NCI-H748 (cell line): ENCODE data around the gene BIRC6.
"Not testable (repeated sequence)": the region's sequence is repeated elsewhere in the genome, so short reads cannot be mapped to it uniquely, and the experiment has no call there.

ENCODE experiments used
- DNase-seq: peaks from one replicate; lab custom pipeline; 2025; ENCODE audit not compliant: unreplicated experiment; lab: John Stamatoyannopoulos, UW

Gene BIRC6

DNA sequence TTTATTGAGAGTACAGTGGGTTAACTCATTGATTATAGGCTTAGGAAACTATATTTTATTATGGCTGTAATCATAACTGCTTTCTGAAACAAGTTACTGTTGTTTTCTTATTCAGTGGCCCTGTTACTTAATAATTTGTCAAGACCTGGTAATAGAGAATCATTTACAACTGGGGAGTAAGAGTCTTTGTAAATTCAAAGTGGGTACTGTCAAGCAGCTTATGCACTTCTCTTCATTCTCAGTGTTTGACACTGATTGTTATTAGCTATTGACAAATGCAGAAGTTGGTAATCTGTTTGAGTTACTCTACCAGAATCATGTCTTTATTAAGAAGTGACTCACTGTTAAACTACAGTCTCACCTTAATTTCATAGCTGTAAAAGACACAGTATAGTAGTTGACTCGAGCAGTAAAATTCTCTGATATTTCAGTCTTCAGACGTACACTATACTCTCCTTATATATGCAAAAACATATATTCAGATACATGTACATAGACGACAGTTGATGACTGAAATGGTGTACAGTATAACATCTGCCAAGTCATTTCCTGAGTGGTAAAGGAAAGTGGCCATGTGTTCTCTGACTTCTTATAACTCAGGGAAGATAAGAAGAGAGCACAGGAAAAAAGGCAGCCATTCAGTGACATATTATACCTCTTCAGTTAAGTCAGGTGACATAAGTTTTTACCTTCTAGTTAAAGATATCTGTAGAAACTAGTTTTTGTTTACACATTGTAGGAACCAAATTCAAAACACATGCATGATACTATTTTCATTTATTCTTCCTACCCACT lies 235.0 kb downstream of the BIRC6 start:
- DNase-seq = no peak

GRCh38 chr2:32594573-32594972 lies 237.8 kb downstream of the BIRC6 start:
- no peak for DNase-seq

DNA sequence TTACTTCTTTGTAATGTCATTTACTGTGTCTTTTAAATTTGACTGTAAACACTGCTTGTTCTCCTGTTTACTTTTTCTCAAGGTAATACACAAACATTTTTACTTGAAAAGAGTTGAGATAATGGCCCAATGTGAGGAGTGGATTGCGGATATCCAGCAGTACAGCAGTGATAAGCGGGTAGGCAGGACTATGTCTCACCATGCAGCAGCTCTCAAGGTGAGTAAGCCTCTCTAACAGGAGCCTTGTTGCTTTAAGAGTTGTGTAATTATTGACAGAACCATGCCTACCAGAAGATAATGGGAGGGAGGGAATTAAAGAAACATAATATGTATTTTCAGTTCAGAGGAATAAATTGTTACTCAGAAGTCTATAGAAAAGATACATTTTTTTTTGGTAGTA lies 254.5 kb downstream of the BIRC6 start:
- DNase-seq = no peak

DNA sequence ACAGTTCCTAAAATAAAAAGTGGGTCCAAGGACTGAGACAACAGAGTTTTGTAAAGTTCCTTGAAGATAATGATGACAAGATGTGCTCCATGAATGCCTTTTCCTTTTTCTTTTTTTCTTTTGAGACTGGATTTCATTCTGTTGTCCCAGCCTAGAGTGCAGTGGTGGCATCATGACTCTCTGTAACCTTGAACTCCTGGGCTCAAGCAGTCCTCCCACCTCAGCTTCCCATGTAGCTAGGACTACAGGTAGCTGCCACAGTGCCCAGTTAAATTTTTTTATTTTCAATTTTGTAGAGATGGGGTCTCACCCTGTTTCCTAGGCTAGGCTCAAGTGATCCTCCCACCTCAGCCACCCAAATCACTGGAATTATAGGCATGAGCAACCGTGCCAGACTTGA lies 254.9 kb downstream of the BIRC6 start:
- no peak for DNase-seq

- DNase-seq = no peak
Observed at GRCh38 chr2:32614084-32614483, 257.3 kb downstream of the BIRC6 start.

- DNase-seq = no peak
Observed at GRCh38 chr2:32617599-32618189, 260.9 kb downstream of the BIRC6 start.

- no peak for DNase-seq
Observed at GRCh38 chr2:32622570-32623310, 265.9 kb downstream of the BIRC6 start.

- DNase-seq = no peak
Observed at GRCh38 chr2:32623311-32623706, 266.5 kb downstream of the BIRC6 start.

- no peak for DNase-seq
Observed at GRCh38 chr2:32624812-32625211, 268.0 kb downstream of the BIRC6 start.

- no peak for DNase-seq
Observed at GRCh38 chr2:32626639-32627221, 269.9 kb downstream of the BIRC6 start.

DNA sequence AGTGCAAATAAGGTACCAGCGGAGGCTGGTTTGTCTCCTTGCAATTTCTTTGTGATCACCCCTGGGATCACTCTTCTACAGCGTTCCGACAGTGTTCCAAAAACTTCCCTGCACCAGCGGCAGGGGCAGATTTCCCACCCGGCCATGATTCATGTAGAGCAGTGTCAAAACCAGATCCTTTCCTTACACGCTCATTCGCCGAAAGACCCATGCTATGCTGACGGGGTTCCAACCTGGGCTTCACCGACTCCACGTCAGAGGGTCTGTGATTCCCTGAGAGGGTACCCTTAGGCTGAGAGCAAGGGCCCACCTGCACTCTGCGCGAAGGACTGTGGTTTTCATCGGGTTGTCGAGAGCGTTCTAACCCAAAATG lies 270.6 kb downstream of the BIRC6 start:
- DNase-seq = peak; percentile 56

DNA sequence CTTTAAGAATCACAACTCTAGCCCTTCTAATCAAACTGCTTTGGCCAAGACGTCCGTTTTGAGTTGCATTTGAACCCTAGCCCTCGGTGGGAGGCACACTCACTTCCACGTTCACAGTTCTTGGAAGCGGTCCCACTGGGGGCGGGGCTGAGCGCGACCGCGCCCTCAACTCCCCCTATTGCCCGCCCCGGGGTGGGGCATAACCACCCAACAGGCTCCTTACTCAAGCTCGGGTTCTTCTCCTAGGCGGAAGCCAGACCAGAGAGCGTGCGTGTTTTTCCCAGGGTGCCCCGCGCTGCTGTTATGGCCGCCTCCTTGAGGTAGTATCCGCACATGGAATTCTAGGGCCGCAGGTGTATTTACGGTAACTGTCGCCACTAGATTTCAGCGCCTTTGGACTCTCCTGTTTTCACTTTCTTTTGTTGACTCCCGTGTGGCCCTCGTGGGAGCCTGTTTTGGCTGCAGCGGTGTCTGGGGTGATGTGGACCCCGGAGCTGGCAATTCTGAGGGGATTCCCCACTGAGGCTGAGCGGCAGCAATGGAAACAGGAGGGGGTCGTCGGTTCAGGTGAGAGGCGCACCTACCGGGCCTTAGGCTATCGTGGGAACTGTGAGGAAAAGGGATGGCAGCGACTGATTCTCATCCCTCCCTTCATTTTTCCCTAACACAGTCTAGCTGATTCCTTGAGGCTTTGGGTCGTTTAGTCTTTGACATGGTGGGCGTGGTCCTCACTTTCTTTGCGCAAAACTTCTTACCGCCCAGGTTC lies 271.2 kb downstream of the BIRC6 start, which contains the start of gene TTC27:
Gene TTC27, plus strand, starts transcription at position 237 of the 766 bp plus-strand sequence. Its CDS starts 243 bp downstream, at position 480.
- peak; percentile 92 for DNase-seq

DNA sequence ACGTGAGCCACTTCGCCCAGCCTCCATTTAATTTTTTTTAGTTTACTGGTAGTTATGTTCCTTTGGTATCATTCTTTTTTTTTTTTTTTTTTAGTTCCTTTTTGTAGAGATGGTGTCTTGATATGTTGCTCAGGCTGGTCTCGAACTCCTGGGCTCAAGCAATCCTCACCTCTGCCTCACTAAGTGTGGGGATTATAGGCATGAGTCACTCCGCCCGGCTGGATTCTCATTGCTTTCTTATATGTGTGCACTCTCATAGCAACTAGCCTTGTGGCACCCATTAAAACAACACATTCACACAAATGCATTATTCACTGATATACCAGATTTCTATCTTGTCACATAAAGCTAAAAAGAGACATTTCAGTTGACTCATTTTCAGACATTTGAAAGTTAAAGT lies 275.3 kb downstream of the BIRC6 start:
- DNase-seq = no peak

DNA sequence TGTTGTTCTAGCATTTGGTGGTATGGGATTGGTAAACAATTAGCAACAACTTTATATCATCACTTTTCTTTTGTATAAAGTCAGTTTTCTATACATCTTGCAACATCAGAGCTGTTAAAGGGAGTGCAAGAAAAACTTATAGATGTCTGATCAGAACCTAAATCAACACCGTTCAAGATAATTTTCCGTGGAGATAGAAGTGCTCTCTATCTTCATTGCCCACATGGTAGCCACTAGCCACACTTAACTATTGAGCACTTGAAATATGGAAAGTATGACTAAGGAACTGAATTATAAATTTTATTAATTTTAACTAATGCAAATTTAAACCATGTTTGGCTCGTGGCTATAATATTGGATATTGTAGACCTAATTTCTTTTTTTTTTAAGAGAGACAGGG lies 276.2 kb downstream of the BIRC6 start:
- DNase-seq = no peak

GRCh38 chr2:32638548-32638947 lies 281.7 kb downstream of the BIRC6 start:
- not testable (repeated sequence) for DNase-seq

- DNase-seq = no peak
Observed at GRCh38 chr2:32641180-32641579, 284.4 kb downstream of the BIRC6 start.

GRCh38 chr2:32647180-32647651 lies 290.4 kb downstream of the BIRC6 start:
- no peak for DNase-seq

GRCh38 chr2:32652555-32653209 lies 295.9 kb downstream of the BIRC6 start:
- no peak for DNase-seq

- no peak for DNase-seq
Observed at GRCh38 chr2:32656069-32656468, 299.2 kb downstream of the BIRC6 start.

DNA sequence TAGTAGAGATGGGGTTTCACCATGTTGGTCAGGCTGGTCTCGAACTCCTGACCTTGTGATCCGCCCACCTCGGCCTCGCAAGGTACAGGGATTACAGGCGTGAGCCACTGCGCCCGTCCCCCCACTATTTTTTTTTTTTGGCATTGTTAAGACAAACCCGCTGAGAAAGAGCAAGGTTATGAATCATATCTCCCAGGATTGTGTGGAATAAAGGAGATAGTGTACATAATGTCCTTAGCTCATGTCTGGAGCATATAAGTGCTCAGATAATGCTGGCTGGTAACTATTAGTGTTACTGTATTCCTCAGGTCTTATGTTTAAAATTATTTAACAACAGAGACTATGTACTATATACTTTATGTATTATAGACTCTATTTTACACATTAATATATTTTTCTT lies 307.0 kb downstream of the BIRC6 start:
- no peak for DNase-seq
